HG03442 (cell line): ENCODE results near the gene MSX2.

Source experiments
- ATAC-seq: cut with Tn5 transposase; IDR thresholded peaks from one replicate; pipeline ENCODE4 v1.9.1; 2021; ENCODE audit warnings: mild to moderate bottlenecking, moderate library complexity; ENCODE audit not compliant: unreplicated experiment

Gene MSX2

GRCh38 chr5:174765540-174765939, 41.2 kb downstream of the MSX2 start:
- ATAC-seq: no peak

GRCh38 chr5:174767670-174768069, 43.3 kb downstream of the MSX2 start:
- ATAC-seq: no peak

GRCh38 chr5:174769005-174769404, 44.6 kb downstream of the MSX2 start:
- ATAC-seq: no peak

- ATAC-seq: no peak
Observed at GRCh38 chr5:174773371-174773770, 49.0 kb downstream of the MSX2 start.

- ATAC-seq: no peak
Observed at GRCh38 chr5:174775081-174775480, 50.7 kb downstream of the MSX2 start.

- no peak for ATAC-seq
Observed at GRCh38 chr5:174777111-174777510, 52.7 kb downstream of the MSX2 start.

GRCh38 chr5:174777583-174777982, 53.2 kb downstream of the MSX2 start:
- no peak for ATAC-seq
